ENCODE data around the gene PLEKHA6. TPM values are rescaled to one million over a fixed set of nuclear protein-coding genes. Genes with fewer than 3 reads are reported as not detected.

PLEKHA6 gene
- total RNA-seq, 1 donor from 2014 or later = 1.0 TPM

GRCh38 chr1:204263254-204263910 is 96.3 kb downstream of the PLEKHA6 start:
- peaks cover 0 to 5% (median 0%) of the 10 kb centered on the region in 3 donors for H3K36me3 ChIP-seq (ENCODE audit: control insufficient read depth in 3 of 3, insufficient read depth in 3 of 3, low read length in 3 of 3)

GRCh38 chr1:204262506-204263253 is 97.0 kb downstream of the PLEKHA6 start:
- Histone ChIP-seq H3K36me3 (ENCODE audit: control insufficient read depth in 3 of 3, insufficient read depth in 3 of 3, low read length in 3 of 3) (peaks cover 0 to 5% (median 0%) of the 10 kb centered on the region in 3 donors), H3K4me1 (ENCODE audit: control insufficient read depth in 3 of 3, insufficient read depth in 3 of 3, low read length in 3 of 3) (peaks cover 8 to 29% (median 13%) of the 10 kb centered on the region in 3 donors), H3K9ac (ENCODE audit: low read depth in 1 of 3, low read length in 3 of 3) (no peak overlapping the region), H3K4me3 (ENCODE audit: low read length in 3 of 3) (no peak overlapping the region), H3K27me3 (ENCODE audit: control insufficient read depth in 3 of 3, insufficient read depth in 3 of 3, low read length in 3 of 3) (peaks cover 0 to 5% (median 0%) of the 10 kb centered on the region in 3 donors), H3K27ac (ENCODE audit: low read depth, low read length) (no peak overlapping the region), H3K9me3 (ENCODE audit: control insufficient read depth in 3 of 3, low read length in 3 of 3) (no peaks in the 10 kb centered on the region)

More at GRCh38 chr1:204263254-204263910, 96.3 kb downstream of the PLEKHA6 start:
- peaks cover 0 to 5% (median 2%) of the 10 kb centered on the region in 3 donors for H3K27me3 ChIP-seq (ENCODE audit: control insufficient read depth in 3 of 3, insufficient read depth in 3 of 3, low read length in 3 of 3)
- no peak overlapping the region for H3K27ac ChIP-seq (ENCODE audit: low read depth, low read length)
- H3K9ac ChIP-seq (ENCODE audit: low read depth in 1 of 3, low read length in 3 of 3) = no peak overlapping the region
- peak overlapping the region in 1 of 3 donors; percentile 6 for H3K4me3 ChIP-seq (ENCODE audit: low read length in 3 of 3)
- H3K9me3 ChIP-seq (ENCODE audit: control insufficient read depth in 3 of 3, low read length in 3 of 3) = no peaks in the 10 kb centered on the region
- H3K4me1 ChIP-seq (ENCODE audit: control insufficient read depth in 3 of 3, insufficient read depth in 3 of 3, low read length in 3 of 3) = peaks cover 8 to 29% (median 13%) of the 10 kb centered on the region in 3 donors

- Histone ChIP-seq H3K4me1 (ENCODE audit: control insufficient read depth in 3 of 3, insufficient read depth in 3 of 3, low read length in 3 of 3) (peaks cover 8 to 24% (median 13%) of the 10 kb centered on the region in 3 donors), H3K9ac (ENCODE audit: low read depth in 1 of 3, low read length in 3 of 3) (no peak overlapping the region), H3K9me3 (ENCODE audit: control insufficient read depth in 3 of 3, low read length in 3 of 3) (no peaks in the 10 kb centered on the region), H3K36me3 (ENCODE audit: control insufficient read depth in 3 of 3, insufficient read depth in 3 of 3, low read length in 3 of 3) (peaks cover 0 to 6% (median 0%) of the 10 kb centered on the region in 3 donors), H3K27ac (ENCODE audit: low read depth, low read length) (no peak overlapping the region), H3K27me3 (ENCODE audit: control insufficient read depth in 3 of 3, insufficient read depth in 3 of 3, low read length in 3 of 3) (peaks cover 0 to 5% (median 0%) of the 10 kb centered on the region in 3 donors), H3K4me3 (ENCODE audit: low read length in 3 of 3) (no peak overlapping the region)
These were observed 97.8 kb downstream of the PLEKHA6 start for GRCh38 chr1:204261746-204262505.

GRCh38 chr1:204261266-204261665 is 98.5 kb downstream of the PLEKHA6 start:
- Histone ChIP-seq H3K9me3 (ENCODE audit: control insufficient read depth in 3 of 3, low read length in 3 of 3) (no peaks in the 10 kb centered on the region), H3K4me1 (ENCODE audit: control insufficient read depth in 3 of 3, insufficient read depth in 3 of 3, low read length in 3 of 3) (peaks cover 8 to 18% (median 13%) of the 10 kb centered on the region in 3 donors), H3K27me3 (ENCODE audit: control insufficient read depth in 3 of 3, insufficient read depth in 3 of 3, low read length in 3 of 3) (peaks cover 0 to 2% (median 0%) of the 10 kb centered on the region in 3 donors), H3K36me3 (ENCODE audit: control insufficient read depth in 3 of 3, insufficient read depth in 3 of 3, low read length in 3 of 3) (peaks cover 0 to 7% (median 0%) of the 10 kb centered on the region in 3 donors), H3K9ac (ENCODE audit: low read depth in 1 of 3, low read length in 3 of 3) (no peak overlapping the region), H3K27ac (ENCODE audit: low read depth, low read length) (no peak overlapping the region), H3K4me3 (ENCODE audit: low read length in 3 of 3) (no peak overlapping the region)

GRCh38 chr1:204260601-204261197 is 99.0 kb downstream of the PLEKHA6 start:
- H3K36me3 ChIP-seq (ENCODE audit: control insufficient read depth in 3 of 3, insufficient read depth in 3 of 3, low read length in 3 of 3) = peaks cover 0 to 7% (median 0%) of the 10 kb centered on the region in 3 donors
- H3K27ac ChIP-seq (ENCODE audit: low read depth, low read length) = no peak overlapping the region
- no peak overlapping the region for H3K4me3 ChIP-seq (ENCODE audit: low read length in 3 of 3)
- H3K9me3 ChIP-seq (ENCODE audit: control insufficient read depth in 3 of 3, low read length in 3 of 3) = no peaks in the 10 kb centered on the region
- peaks cover 8 to 13% (median 11%) of the 10 kb centered on the region in 3 donors for H3K4me1 ChIP-seq (ENCODE audit: control insufficient read depth in 3 of 3, insufficient read depth in 3 of 3, low read length in 3 of 3)
- H3K27me3 ChIP-seq (ENCODE audit: control insufficient read depth in 3 of 3, insufficient read depth in 3 of 3, low read length in 3 of 3) = peaks cover 0 to 2% (median 0%) of the 10 kb centered on the region in 3 donors
- no peak overlapping the region for H3K9ac ChIP-seq (ENCODE audit: low read depth in 1 of 3, low read length in 3 of 3)

- Histone ChIP-seq H3K9me3 (ENCODE audit: control insufficient read depth in 3 of 3, low read length in 3 of 3) (no peaks in the 10 kb centered on the region), H3K27ac (ENCODE audit: low read depth, low read length) (no peak overlapping the region), H3K36me3 (ENCODE audit: control insufficient read depth in 3 of 3, insufficient read depth in 3 of 3, low read length in 3 of 3) (peaks cover 0 to 7% (median 0%) of the 10 kb centered on the region in 3 donors), H3K4me1 (ENCODE audit: control insufficient read depth in 3 of 3, insufficient read depth in 3 of 3, low read length in 3 of 3) (peaks cover 7 to 8% (median 8%) of the 10 kb centered on the region in 3 donors), H3K27me3 (ENCODE audit: control insufficient read depth in 3 of 3, insufficient read depth in 3 of 3, low read length in 3 of 3) (peaks cover 0 to 2% (median 0%) of the 10 kb centered on the region in 3 donors), H3K4me3 (ENCODE audit: low read length in 3 of 3) (no peak overlapping the region), H3K9ac (ENCODE audit: low read depth in 1 of 3, low read length in 3 of 3) (no peak overlapping the region)
These were observed 99.9 kb downstream of the PLEKHA6 start for GRCh38 chr1:204259782-204260181.

- no peak overlapping the region for H3K9ac ChIP-seq (ENCODE audit: low read depth in 1 of 3, low read length in 3 of 3)
- no peaks in the 10 kb centered on the region for H3K9me3 ChIP-seq (ENCODE audit: control insufficient read depth in 3 of 3, low read length in 3 of 3)
- H3K4me1 ChIP-seq (ENCODE audit: control insufficient read depth in 3 of 3, insufficient read depth in 3 of 3, low read length in 3 of 3) = peaks cover 4 to 8% (median 8%) of the 10 kb centered on the region in 3 donors
- peaks cover 0 to 2% (median 0%) of the 10 kb centered on the region in 3 donors for H3K27me3 ChIP-seq (ENCODE audit: control insufficient read depth in 3 of 3, insufficient read depth in 3 of 3, low read length in 3 of 3)
- peaks cover 0 to 5% (median 0%) of the 10 kb centered on the region in 3 donors for H3K36me3 ChIP-seq (ENCODE audit: control insufficient read depth in 3 of 3, insufficient read depth in 3 of 3, low read length in 3 of 3)
- H3K4me3 ChIP-seq (ENCODE audit: low read length in 3 of 3) = no peak overlapping the region
- H3K27ac ChIP-seq (ENCODE audit: low read depth, low read length) = no peak overlapping the region
These were observed 100.5 kb downstream of the PLEKHA6 start for GRCh38 chr1:204259196-204259595.

GRCh38 chr1:204258213-204259115 is 101.3 kb downstream of the PLEKHA6 start:
- H3K9me3 ChIP-seq (ENCODE audit: control insufficient read depth in 3 of 3, low read length in 3 of 3) = no peaks in the 10 kb centered on the region
- no peak overlapping the region for H3K4me3 ChIP-seq (ENCODE audit: low read length in 3 of 3)
- H3K4me1 ChIP-seq (ENCODE audit: control insufficient read depth in 3 of 3, insufficient read depth in 3 of 3, low read length in 3 of 3) = peaks cover 2 to 6% (median 3%) of the 10 kb centered on the region in 3 donors
- no peak overlapping the region for H3K27ac ChIP-seq (ENCODE audit: low read depth, low read length)
- peaks cover 0 to 5% (median 0%) of the 10 kb centered on the region in 3 donors for H3K36me3 ChIP-seq (ENCODE audit: control insufficient read depth in 3 of 3, insufficient read depth in 3 of 3, low read length in 3 of 3)
- peaks cover 0 to 2% (median 0%) of the 10 kb centered on the region in 3 donors for H3K27me3 ChIP-seq (ENCODE audit: control insufficient read depth in 3 of 3, insufficient read depth in 3 of 3, low read length in 3 of 3)
- no peak overlapping the region for H3K9ac ChIP-seq (ENCODE audit: low read depth in 1 of 3, low read length in 3 of 3)
